H9 (cell line): Measurements from ENCODE around the gene TIMM13. TPM values are rescaled to one million over a fixed set of nuclear protein-coding genes. Genes with fewer than 3 reads are reported as not detected.

Experiments used
- DNase-seq: peaks from one replicate; pipeline ENCODE4 v3.0.0-alpha.2; 2017
- H2AFZ ChIP-seq: one replicate; pipeline ENCODE4 v1.6.1; 2013; ENCODE audit warnings: mild to moderate bottlenecking, low read length, control low read depth, moderate library complexity
- H2AK5ac ChIP-seq: 2 replicates; pipeline ENCODE4 v1.6.1; 2013; ENCODE audit warnings: low read length, control low read depth, mixed read lengths; ENCODE audit not compliant: insufficient read length
- H2BK120ac ChIP-seq: one replicate; pipeline ENCODE4 v1.6.1; 2013; ENCODE audit warnings: low read depth, mild to moderate bottlenecking, low read length, control low read depth, inconsistent platforms; ENCODE audit not compliant: poor library complexity, severe bottlenecking
- H2BK12ac ChIP-seq: 2 replicates; pipeline ENCODE4 v1.6.1; 2013; ENCODE audit warnings: low read length, control low read depth, mixed read lengths, low read depth; ENCODE audit not compliant: insufficient read length
- H2BK15ac ChIP-seq: 2 replicates; pipeline ENCODE4 v1.6.1; 2013; ENCODE audit warnings: low read depth, low read length, control low read depth
- H2BK20ac ChIP-seq: one replicate; pipeline ENCODE4 v1.6.1; 2013; ENCODE audit warnings: low read depth, mild to moderate bottlenecking, low read length, control low read depth, inconsistent platforms; ENCODE audit not compliant: poor library complexity, severe bottlenecking
- H2BK5ac ChIP-seq: 2 replicates; pipeline ENCODE4 v1.6.1; 2013; ENCODE audit warnings: low read length, control low read depth, mixed read lengths; ENCODE audit not compliant: insufficient read length
- H3K14ac ChIP-seq: 2 replicates; pipeline ENCODE4 v1.6.1; 2013; ENCODE audit warnings: low read length, control low read depth; ENCODE audit not compliant: insufficient read depth
- H3K18ac ChIP-seq: 2 replicates; pipeline ENCODE4 v1.6.1; 2013; ENCODE audit warnings: low read depth, mild to moderate bottlenecking, mixed read lengths, low read length, control low read depth; ENCODE audit not compliant: insufficient read length
- H3K23ac ChIP-seq: 2 replicates; pipeline ENCODE4 v1.6.1; 2013; ENCODE audit warnings: low read length, control low read depth, mixed read lengths, low read depth; ENCODE audit not compliant: insufficient read length
- H3K23me2 ChIP-seq: 2 replicates; pipeline ENCODE4 v1.6.1; 2013; ENCODE audit warnings: low read depth, mild to moderate bottlenecking, mixed read lengths, low read length, control low read depth; ENCODE audit not compliant: insufficient read length, poor library complexity, severe bottlenecking
- H3K27ac ChIP-seq: 2 replicates; pipeline ENCODE4 v1.5.1; 2013; ENCODE audit warnings: low read length, control low read depth, mixed read lengths, low read depth; ENCODE audit not compliant: insufficient read length
- H3K27me3 ChIP-seq: 2 replicates; pipeline ENCODE4 v1.6.1; 2013; ENCODE audit warnings: low read length, control low read depth, inconsistent platforms; ENCODE audit not compliant: insufficient read depth
- H3K4ac ChIP-seq: 2 replicates; pipeline ENCODE4 v1.6.1; 2013; ENCODE audit warnings: low read depth, mild to moderate bottlenecking, control low read depth, inconsistent platforms, low read length, moderate library complexity
- H3K4me1 ChIP-seq: 2 replicates; pipeline ENCODE4 v1.6.1; 2013; ENCODE audit warnings: low read length, control low read depth, inconsistent platforms; ENCODE audit not compliant: insufficient read depth
- H3K4me2 ChIP-seq: 2 replicates; pipeline ENCODE4 v1.6.1; 2013; ENCODE audit warnings: low read length, control low read depth, mixed read lengths; ENCODE audit not compliant: insufficient read length, insufficient read depth
- H3K56ac ChIP-seq: 2 replicates; pipeline ENCODE4 v1.6.1; 2013; ENCODE audit warnings: low read depth, mild to moderate bottlenecking, mixed read lengths, low read length, control low read depth; ENCODE audit not compliant: insufficient read length
- H3K79me1 ChIP-seq: 2 replicates; pipeline ENCODE4 v1.6.1; 2013; ENCODE audit warnings: low read depth, mild to moderate bottlenecking, moderate library complexity, low read length, control low read depth, inconsistent platforms; ENCODE audit not compliant: insufficient read depth, poor library complexity, severe bottlenecking
- H3K79me2 ChIP-seq: 2 replicates; pipeline ENCODE4 v1.6.1; 2013; ENCODE audit warnings: low read length, control low read depth, inconsistent platforms; ENCODE audit not compliant: insufficient read depth
- H3K9ac ChIP-seq: 2 replicates; pipeline ENCODE4 v1.6.1; 2013; ENCODE audit warnings: low read length, control low read depth, mixed read lengths; ENCODE audit not compliant: insufficient read length; ENCODE audit errors: extremely low read depth
- H3K9me3 ChIP-seq: one replicate; pipeline ENCODE4 v1.6.1; 2013; ENCODE audit warnings: low read depth, low read length, inconsistent platforms; ENCODE audit not compliant: control insufficient read depth
- H3T11ph ChIP-seq: one replicate; pipeline ENCODE4 v1.6.1; 2013; ENCODE audit warnings: mild to moderate bottlenecking, low read length, control low read depth, inconsistent platforms
- H4K20me1 ChIP-seq: one replicate; pipeline ENCODE4 v1.6.1; 2013; ENCODE audit not compliant: control insufficient read depth, insufficient read length, insufficient read depth
- H4K5ac ChIP-seq: 2 replicates; pipeline ENCODE4 v1.6.1; 2013; ENCODE audit warnings: low read depth, mild to moderate bottlenecking, mixed read lengths, low read length, control low read depth; ENCODE audit not compliant: insufficient read length
- H4K8ac ChIP-seq: replicated peaks from 2 replicates; pipeline ENCODE4 v1.6.1; 2013; ENCODE audit warnings: low read length, control low read depth, mixed read lengths, low read depth; ENCODE audit not compliant: insufficient read length
- H4K91ac ChIP-seq: 2 replicates; pipeline ENCODE4 v1.6.1; 2013; ENCODE audit warnings: low read depth, mild to moderate bottlenecking, moderate library complexity, mixed read lengths, low read length, control low read depth; ENCODE audit not compliant: insufficient read length
- H3K27ac Mint-ChIP-seq, 3 experiments: 2 replicates in 2 of 3; 3 replicates in 1 of 3; pipeline ENCODE4 v1.8.0; 2020 to 2021; ENCODE audit warnings: mixed read lengths in 3 of 3, mild to moderate bottlenecking in 1 of 3, moderate library complexity in 1 of 3
- H3K27me3 Mint-ChIP-seq: 2 replicates; pipeline ENCODE4 v1.8.0; 2021; ENCODE audit warnings: low read depth, mild to moderate bottlenecking, moderate library complexity, mixed read lengths
- H3K36me3 Mint-ChIP-seq, 3 experiments: 2 replicates in 2 of 3; 3 replicates in 1 of 3; pipeline ENCODE4 v1.8.0; 2020 to 2021; ENCODE audit warnings: low read depth in 3 of 3, mixed read lengths in 3 of 3; ENCODE audit not compliant: insufficient read depth in 1 of 3
- H3K4me1 Mint-ChIP-seq, 2 experiments: 2 replicates each; pipeline ENCODE4 v1.8.0; 2020; ENCODE audit warnings: mixed read lengths in 2 of 2
- H3K4me3 Mint-ChIP-seq, 2 experiments: 2 replicates in 1 of 2; 3 replicates in 1 of 2; pipeline ENCODE4 v1.8.0; 2020 to 2021; ENCODE audit warnings: mild to moderate bottlenecking in 2 of 2, mixed read lengths in 2 of 2, moderate library complexity in 1 of 2
- H3K9me3 Mint-ChIP-seq, 2 experiments: 2 replicates in 1 of 2; 3 replicates in 1 of 2; pipeline ENCODE4 v1.8.0; 2020; ENCODE audit warnings: mild to moderate bottlenecking in 2 of 2, mixed read lengths in 2 of 2, moderate library complexity in 1 of 2
- WGBS: extraction: QIAGEN DNeasy Blood & Tissue Kit; methylation state at CpG from one replicate; pipeline ENCODE4 v1.1.7; 2013; ENCODE audit warnings: missing lambda C conversion rate, low lambda C conversion rate, mixed read lengths; ENCODE audit not compliant: insufficient read length; ENCODE audit errors: extremely low coverage; 5-methylcytosine and 5-hydroxymethylcytosine counted together
- total RNA-seq: library from RNA; stranded (reverse); gene quantifications from 2 replicates; pipeline ENCODE4 v1.2.1, GENCODE V29; 2021
- TF ChIP-seq, protein P1 (sequence below): fragments of 200-600 bp; sonication (generic); conservative IDR thresholded peaks from 3 replicates; pipeline ENCODE4 v1.8.0; 2021; ENCODE audit warnings: antibody characterized with exemption, mild to moderate bottlenecking

TIMM13 gene
- total RNA-seq, 1 experiment from 2014 or later: 214 TPM

DNA sequence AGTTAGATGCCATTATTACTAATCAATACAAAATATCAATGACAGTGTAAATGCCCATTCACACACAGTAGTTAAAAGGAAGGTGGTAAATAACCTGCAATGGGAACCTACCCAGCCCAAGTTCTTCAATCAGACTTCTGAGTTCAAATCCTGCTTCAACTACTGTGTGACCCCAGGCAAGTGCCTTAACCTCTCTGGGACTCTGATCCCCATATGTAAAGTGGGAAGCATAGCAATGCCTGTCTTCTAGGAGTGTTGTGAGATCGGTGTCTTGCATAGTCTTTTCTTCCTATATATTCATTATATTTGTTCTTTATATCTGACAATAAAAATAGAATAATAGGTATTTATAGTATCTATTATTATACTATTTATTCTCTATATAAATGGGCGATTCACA lies 6.9 kb downstream of the TIMM13 start:
- H4K91ac ChIP-seq: no peak overlapping the region
- no peaks in the 10 kb centered on the region; the same call in 1 of the 2 replicates for H3K27me3 Mint-ChIP-seq
- TF ChIP-seq, protein P1, sequence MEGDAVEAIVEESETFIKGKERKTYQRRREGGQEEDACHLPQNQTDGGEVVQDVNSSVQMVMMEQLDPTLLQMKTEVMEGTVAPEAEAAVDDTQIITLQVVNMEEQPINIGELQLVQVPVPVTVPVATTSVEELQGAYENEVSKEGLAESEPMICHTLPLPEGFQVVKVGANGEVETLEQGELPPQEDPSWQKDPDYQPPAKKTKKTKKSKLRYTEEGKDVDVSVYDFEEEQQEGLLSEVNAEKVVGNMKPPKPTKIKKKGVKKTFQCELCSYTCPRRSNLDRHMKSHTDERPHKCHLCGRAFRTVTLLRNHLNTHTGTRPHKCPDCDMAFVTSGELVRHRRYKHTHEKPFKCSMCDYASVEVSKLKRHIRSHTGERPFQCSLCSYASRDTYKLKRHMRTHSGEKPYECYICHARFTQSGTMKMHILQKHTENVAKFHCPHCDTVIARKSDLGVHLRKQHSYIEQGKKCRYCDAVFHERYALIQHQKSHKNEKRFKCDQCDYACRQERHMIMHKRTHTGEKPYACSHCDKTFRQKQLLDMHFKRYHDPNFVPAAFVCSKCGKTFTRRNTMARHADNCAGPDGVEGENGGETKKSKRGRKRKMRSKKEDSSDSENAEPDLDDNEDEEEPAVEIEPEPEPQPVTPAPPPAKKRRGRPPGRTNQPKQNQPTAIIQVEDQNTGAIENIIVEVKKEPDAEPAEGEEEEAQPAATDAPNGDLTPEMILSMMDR: no peak
- no peak overlapping the region for H3K18ac ChIP-seq
- no peaks in the 10 kb centered on the region for H3K4me1 ChIP-seq
- H2BK15ac ChIP-seq: no peak overlapping the region
- no peaks in the 10 kb centered on the region for H4K20me1 ChIP-seq
- DNase-seq: no peak
- no peak overlapping the region for H3K27ac Mint-ChIP-seq
- no peaks in the 10 kb centered on the region for H3K79me1 ChIP-seq
- peaks cover 5 to 19% (median 6%) of the 10 kb centered on the region in 3 experiments; a peak in 6 of 7 replicates for H3K36me3 Mint-ChIP-seq
- no peak overlapping the region for H4K5ac ChIP-seq
- H3K4ac ChIP-seq: no peak overlapping the region
- no peak overlapping the region for H3K23ac ChIP-seq
- no peak overlapping the region for H3K27ac ChIP-seq
- H2BK20ac ChIP-seq: no peak overlapping the region
- no peaks in the 10 kb centered on the region for H3K9me3 ChIP-seq
- 0 out of 4 replicates have a peak, but pooled peaks cover 0 to 4% of the 10 kb centered on the region in 2 experiments for H3K4me1 Mint-ChIP-seq
- H3T11ph ChIP-seq: no peak overlapping the region
- H3K9me3 Mint-ChIP-seq: no peaks in the 10 kb centered on the region
- H2AFZ ChIP-seq: no peak overlapping the region
- H3K9ac ChIP-seq: no peak overlapping the region
- no peak overlapping the region for H3K4me3 Mint-ChIP-seq
- no CpG with 5 or more reads among the region's 2 CpGs for WGBS
- H3K27me3 ChIP-seq: no peaks in the 10 kb centered on the region
- no peaks in the 10 kb centered on the region for H3K23me2 ChIP-seq
- no peak overlapping the region for H2AK5ac ChIP-seq
- no peaks in the 10 kb centered on the region for H3K79me2 ChIP-seq
- no peak overlapping the region for H2BK5ac ChIP-seq
- H3K4me2 ChIP-seq: no peak overlapping the region
- no peak overlapping the region for H2BK12ac ChIP-seq
- H4K8ac ChIP-seq: no peak overlapping the region
- no peak overlapping the region for H3K14ac ChIP-seq
- H3K56ac ChIP-seq: no peak overlapping the region
- no peak overlapping the region for H2BK120ac ChIP-seq
